Breast epithelium (tissue), 3 donors: Measurements from ENCODE around the gene KYNU.

Experiments
- CTCF ChIP-seq, 3 donors: fragments of 450-650 bp; IDR thresholded peaks; one replicate each; pipeline ENCODE4 v1.5.1; 2016 to 2017; ENCODE audit warnings: antibody characterized with exemption in 3 of 3, mild to moderate bottlenecking in 3 of 3, moderate library complexity in 3 of 3
- POLR2AphosphoS5 ChIP-seq, 3 donors: sonication (generic); formaldehyde crosslinking; IDR thresholded peaks; one replicate each; pipeline ENCODE4 v1.6.1; 2017; ENCODE audit warnings: antibody characterized with exemption in 3 of 3

- TF ChIP-seq CTCF (IDR thresholded peaks at IDR 0.05) (no peak), POLR2AphosphoS5 (IDR thresholded peaks at IDR 0.05) (no peak)
These were observed 30.2 kb downstream of the KYNU start for GRCh38 chr2:142907653-142908052.
